B cell (primary cell): ENCODE measurements around the gene KSR1.

Experiments
- CTCF ChIP-seq: fragments of 200-600 bp; IDR thresholded peaks from one replicate; pipeline ENCODE4 v1.8.0; 2022; ENCODE audit warnings: antibody characterized with exemption, mild to moderate bottlenecking
- EZH2 ChIP-seq: IDR thresholded peaks from 2 replicates; pipeline ENCODE4 v1.6.1; 2012; ENCODE audit warnings: borderline replicate concordance, low read depth, mild to moderate bottlenecking, moderate library complexity, low read length; ENCODE audit not compliant: insufficient read depth, poor library complexity, severe bottlenecking

GRCh38 chr17:27518545-27519521 is 62.6 kb downstream of the KSR1 start:
- TF ChIP-seq CTCF (no peak), EZH2 (no peak)
